Fibroblast of the aortic adventitia (primary cell): ENCODE measurements around the gene HOXA5. TPM values are rescaled to one million over a fixed set of nuclear protein-coding genes. Genes with fewer than 3 reads are reported as not detected.
A peak's percentile ranks its signal among the peaks of the same experiment; 100 is the strongest.

Experiments used
- DNase-seq: peaks from one replicate; pipeline ENCODE4 v3.0.0-alpha.2; 2010; ENCODE audit warnings: low read depth
- H3K4me3 ChIP-seq: 2 replicates; pipeline ENCODE4 v1.5.1; 2011; ENCODE audit warnings: low read depth, mild to moderate bottlenecking, control low read depth, low read length, moderate library complexity
- total RNA-seq: library from RNA; depleted of rRNA; stranded (reverse); fragments of >200 nt; gene quantifications from 2 replicates; pipeline ENCODE4 v1.2.3, GENCODE V29; 2012; ENCODE audit warnings: low replicate concordance
- TF ChIP-seq, protein P1 (sequence below): IDR thresholded peaks from 2 replicates; pipeline ENCODE4 v1.5.1; 2011; ENCODE audit warnings: mild to moderate bottlenecking, low read length, control low read depth, inconsistent platforms; ENCODE audit not compliant: insufficient read depth

The HOXA5 gene
- total RNA-seq, 1 donor, result 0.72 TPM

DNA sequence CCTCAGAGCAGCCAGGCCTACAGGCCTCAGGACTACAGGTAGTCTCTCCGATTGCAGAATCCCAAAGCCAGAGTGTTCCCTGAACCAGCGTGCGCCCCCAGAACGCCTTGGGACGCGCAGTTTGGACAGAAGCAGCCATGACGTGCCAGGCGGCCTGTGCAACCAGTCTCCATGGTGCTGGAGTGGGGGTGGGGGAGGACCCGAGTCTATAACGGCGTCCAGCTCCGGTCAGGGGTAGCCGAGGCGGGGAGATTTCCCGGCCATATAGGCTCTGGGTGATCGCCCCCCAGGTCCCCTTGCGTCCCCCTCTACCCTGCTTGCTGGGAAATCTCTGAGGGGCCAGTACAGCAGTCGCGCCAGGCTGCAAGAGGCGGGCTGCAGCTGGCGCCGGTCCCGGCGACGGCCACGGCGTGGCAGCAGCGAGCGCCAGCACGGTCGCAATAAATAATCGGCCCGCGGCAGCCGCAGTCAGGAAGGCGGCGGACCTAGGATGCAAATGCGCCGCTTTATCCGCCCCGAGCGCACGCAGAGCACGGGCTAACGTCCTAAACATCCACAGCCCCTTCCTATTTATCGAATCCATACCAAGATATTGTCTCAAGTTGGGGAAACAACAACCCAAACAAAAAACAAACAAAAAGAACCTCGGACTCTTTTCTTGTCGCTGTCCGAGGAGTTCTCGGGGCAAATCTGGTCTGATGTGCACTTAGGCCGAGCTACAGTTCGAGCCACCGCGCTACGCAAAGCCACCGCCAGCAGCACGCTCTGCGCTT, 7.3 kb upstream of the HOXA5 start:
- TF ChIP-seq, protein P1, sequence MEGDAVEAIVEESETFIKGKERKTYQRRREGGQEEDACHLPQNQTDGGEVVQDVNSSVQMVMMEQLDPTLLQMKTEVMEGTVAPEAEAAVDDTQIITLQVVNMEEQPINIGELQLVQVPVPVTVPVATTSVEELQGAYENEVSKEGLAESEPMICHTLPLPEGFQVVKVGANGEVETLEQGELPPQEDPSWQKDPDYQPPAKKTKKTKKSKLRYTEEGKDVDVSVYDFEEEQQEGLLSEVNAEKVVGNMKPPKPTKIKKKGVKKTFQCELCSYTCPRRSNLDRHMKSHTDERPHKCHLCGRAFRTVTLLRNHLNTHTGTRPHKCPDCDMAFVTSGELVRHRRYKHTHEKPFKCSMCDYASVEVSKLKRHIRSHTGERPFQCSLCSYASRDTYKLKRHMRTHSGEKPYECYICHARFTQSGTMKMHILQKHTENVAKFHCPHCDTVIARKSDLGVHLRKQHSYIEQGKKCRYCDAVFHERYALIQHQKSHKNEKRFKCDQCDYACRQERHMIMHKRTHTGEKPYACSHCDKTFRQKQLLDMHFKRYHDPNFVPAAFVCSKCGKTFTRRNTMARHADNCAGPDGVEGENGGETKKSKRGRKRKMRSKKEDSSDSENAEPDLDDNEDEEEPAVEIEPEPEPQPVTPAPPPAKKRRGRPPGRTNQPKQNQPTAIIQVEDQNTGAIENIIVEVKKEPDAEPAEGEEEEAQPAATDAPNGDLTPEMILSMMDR, result peak; percentile 70
- H3K4me3 ChIP-seq, result peak overlapping the region; percentile 49

DNA sequence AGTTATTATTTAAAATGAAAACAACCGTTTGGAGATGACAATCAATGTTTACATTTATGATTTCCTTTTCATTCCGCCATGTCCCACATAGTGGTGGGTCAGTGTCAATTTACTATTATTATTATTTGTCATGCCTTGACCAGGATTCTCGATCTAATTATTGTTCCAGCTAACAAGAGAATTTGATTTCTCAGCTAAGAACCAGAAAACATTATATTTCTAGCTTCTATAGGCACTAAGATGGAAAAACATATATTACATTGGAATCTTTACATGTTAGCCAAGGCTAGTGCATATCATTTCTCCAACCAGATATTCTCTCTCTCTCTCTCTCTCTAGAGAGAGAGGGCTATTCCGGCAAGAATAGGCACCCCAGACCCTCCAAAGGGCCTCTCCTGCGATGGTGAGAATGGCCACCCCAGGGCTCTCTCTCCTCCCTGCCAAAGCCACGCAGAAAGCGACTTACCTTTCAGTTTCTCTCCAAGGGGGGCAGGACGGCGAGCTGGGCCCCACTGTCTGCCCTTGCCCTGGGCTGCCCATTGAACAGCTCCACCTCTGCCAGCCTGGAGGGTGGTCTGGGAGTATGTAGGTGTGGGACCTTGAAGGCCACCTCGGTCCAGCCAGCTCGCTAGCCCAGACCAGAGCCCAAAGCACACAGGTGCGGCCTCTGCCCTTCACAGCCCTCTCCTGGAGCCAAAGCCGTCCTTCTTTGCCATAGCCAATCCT, 6.5 kb upstream of the HOXA5 start:
- no peak overlapping the region for H3K4me3 ChIP-seq
- TF ChIP-seq, protein P1, result no peak
- no peak for DNase-seq

More for the DNA sequence above, 7.3 kb upstream of the HOXA5 start:
- peak; percentile 60 for DNase-seq

DNA sequence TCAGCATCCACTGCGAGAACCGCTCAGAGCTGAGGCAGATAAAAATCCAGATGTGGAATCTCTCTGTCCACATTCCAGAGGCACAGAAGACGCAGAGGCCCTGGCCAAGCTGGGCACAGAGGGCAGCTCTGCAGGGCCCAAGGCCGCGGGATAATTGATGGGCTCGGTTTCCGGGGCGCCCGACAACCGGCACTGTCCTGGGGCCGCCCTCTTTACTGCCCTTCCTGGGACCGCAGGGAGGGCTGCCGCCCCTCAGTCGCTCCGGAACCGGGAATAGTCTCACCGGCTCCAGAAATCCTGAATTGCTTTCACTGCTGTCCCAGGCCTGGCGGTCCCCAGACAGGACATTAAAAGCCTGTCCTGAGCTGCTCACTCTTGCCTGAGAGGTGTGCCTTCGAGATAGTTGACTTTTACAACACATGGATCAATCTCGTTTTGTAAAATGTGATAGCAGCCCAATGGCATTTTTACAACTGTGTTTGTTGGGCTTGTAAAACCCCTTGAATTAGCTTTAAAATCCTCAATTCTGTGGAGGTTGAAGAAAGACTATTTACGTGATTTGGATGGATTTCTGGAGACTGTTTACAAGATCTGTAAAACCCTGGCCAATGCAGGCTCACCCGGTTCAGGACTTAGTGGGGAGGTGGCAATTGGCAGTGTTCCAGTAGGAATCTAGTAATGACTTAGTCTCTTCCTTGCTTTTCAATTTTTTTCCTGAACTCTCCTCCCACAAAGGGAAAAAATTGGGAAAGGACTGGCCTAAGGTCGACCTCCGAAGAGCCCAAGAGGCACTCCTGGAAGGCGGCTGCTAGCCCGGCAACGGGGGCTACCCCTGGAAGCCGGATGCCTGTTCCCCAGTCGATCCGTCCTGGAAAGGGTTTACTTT, 5.5 kb upstream of the HOXA5 start:
- no peak for DNase-seq
- H3K4me3 ChIP-seq, result no peak overlapping the region
- TF ChIP-seq, protein P1, result no peak

DNA sequence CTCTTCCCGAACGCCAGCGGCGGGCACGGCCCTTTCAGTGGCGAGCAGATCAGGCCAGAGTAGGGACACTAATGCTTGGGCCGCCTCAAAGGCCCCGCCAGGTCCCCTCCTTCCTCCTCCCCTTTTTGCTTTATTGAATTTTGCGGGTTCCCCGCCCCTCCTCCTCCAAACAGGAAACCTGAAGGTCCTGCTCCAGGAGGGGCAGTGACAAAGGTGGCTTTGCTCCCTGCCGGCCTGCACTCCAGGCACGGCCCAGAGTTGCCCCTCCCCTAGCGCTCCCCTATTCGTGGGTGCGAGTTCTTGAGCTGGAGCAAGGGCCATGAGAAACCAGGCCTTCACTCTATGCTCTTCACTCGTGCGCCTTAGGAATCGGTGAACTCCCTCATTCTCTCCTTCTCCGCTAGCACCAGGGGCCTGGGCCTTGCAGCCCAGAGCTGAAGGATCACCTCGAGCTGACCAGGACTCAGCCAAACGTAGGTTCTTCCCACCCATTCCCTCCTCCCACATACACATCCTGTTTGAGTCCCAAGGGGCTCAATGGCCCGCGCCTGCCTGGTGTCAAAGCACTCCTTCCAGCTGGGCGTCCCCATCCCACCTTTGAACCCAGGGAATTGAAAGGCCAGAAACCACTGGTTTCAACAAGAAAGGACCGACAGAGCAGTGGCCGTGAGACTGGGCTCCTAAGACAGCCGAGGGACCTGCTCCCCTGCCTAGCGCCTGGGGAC, 4.7 kb upstream of the HOXA5 start:
- TF ChIP-seq, protein P1, result no peak
- no peak overlapping the region for H3K4me3 ChIP-seq
- DNase-seq, result no peak

DNA sequence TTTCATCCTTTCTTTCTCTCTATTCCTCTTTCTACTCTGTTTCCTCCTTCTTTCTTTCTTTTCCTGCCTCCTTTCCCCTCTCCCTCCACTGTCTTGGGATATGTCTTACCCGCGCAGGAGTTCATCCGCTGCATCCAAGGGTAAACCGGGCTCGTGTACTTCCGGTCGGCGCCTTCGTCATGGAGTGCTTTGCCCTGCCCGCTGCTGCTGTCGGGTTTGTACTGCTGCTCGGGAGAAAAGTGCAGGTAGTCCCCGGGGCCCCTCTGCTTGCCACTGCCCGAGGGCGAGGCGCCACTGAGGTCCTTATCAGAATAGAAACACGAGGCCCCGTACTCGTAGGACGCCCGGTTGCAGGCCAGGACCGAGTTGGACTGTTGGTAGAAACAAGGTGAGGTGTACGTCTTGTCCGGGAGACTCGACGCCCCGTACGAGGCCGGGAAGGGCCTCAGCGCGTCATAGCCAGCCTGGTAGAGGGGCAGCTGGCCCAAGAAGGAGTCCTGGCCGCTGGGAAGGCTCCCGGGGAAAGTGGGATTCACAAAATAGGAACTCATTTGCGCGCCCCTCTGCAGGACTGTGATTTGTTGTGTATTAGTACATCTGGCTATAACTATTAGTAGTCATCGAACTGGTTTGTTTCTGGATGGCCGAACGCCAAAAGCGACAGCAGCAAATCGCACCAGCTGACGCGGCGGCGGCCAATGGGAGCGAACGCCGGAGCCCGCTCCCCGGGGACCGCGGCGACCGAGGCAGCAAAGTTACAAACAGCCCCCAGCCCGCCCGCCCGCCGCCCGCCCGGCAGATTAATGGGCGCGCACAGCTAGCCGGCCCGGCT, 3.9 kb upstream of the HOXA5 start, which contains the start of gene HOXA6:
Gene HOXA6 (minus strand): TSS at position 576 of the 832 bp plus-strand sequence. CDS start 25 bp downstream, at position 551.
- no peak for DNase-seq
- no peak within 1 kb of the TSS for H3K4me3 ChIP-seq

More for the DNA sequence above, 3.9 kb upstream of the HOXA5 start, which contains the start of gene HOXA6:
- TF ChIP-seq, protein P1, result no peak
